Measurements from ENCODE around the gene CLDN34.

The CLDN34 gene

DNA sequence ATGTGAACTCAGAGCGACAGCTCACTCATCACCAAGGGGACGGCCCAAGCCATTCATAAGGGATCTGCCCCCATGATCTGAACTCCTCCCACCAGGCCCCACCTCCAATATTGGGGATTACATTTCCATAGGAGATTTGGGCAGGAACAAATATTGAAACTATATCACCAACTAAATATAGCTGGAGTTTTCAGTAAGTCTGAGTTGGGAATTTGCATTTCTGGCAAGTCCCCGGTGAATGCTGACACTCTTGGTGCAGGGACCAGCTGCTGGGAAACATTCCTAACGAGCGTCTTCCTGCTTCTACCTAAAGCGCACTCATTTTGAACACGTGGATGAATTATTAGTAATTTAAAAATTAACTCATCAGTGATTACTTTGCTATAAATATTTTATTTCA lies 13.2 kb downstream of the CLDN34 start:
- TF ChIP-seq, protein P1, sequence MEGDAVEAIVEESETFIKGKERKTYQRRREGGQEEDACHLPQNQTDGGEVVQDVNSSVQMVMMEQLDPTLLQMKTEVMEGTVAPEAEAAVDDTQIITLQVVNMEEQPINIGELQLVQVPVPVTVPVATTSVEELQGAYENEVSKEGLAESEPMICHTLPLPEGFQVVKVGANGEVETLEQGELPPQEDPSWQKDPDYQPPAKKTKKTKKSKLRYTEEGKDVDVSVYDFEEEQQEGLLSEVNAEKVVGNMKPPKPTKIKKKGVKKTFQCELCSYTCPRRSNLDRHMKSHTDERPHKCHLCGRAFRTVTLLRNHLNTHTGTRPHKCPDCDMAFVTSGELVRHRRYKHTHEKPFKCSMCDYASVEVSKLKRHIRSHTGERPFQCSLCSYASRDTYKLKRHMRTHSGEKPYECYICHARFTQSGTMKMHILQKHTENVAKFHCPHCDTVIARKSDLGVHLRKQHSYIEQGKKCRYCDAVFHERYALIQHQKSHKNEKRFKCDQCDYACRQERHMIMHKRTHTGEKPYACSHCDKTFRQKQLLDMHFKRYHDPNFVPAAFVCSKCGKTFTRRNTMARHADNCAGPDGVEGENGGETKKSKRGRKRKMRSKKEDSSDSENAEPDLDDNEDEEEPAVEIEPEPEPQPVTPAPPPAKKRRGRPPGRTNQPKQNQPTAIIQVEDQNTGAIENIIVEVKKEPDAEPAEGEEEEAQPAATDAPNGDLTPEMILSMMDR (IDR thresholded peaks at IDR 0.05) = no peak
- Histone ChIP-seq H3K27ac (no peak overlapping the region), H3K4me1 (no peaks in the 10 kb centered on the region), H3K9me3 (peaks cover 0 to 7% (median 5%) of the 10 kb centered on the region in 3 donors), H3K27me3 (no peaks in the 10 kb centered on the region), H3K36me3 (no peaks in the 10 kb centered on the region), H3K4me3 (no peak overlapping the region)
- DNase-seq = no peak
- intact Hi-C loops (cut with DNase I; ENCODE audit: low total_unique reads) = no loop called here

DNA sequence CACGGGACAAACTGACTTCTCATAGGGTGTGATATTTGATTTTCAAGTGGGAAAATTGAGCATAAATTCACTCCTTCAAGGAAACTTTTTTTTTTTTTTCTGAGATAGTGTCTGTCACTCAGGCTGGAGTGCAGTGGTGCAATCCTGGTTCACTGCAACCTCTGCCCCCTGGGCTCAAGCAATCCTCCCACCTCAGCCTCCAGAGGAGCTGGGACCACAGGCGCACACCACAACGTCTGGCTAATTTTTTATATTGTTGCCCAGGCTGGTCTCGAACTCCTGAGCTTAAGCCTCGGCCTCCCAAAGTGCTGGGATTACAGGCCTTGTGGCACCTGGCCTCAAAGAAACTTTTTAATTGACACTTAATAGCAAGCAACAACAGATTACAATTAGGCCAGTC lies 13.8 kb downstream of the CLDN34 start:
- Histone ChIP-seq H3K27ac (no peak overlapping the region), H3K4me1 (no peaks in the 10 kb centered on the region), H3K4me3 (no peak overlapping the region), H3K36me3 (no peaks in the 10 kb centered on the region), H3K9me3 (peaks cover 0 to 1% (median 0%) of the 10 kb centered on the region in 3 donors), H3K27me3 (no peaks in the 10 kb centered on the region)
- TF ChIP-seq, protein P1 (IDR thresholded peaks at IDR 0.05) = no peak
- intact Hi-C loops (cut with DNase I; ENCODE audit: low total_unique reads) = no loop called here
- no peak for DNase-seq

DNA sequence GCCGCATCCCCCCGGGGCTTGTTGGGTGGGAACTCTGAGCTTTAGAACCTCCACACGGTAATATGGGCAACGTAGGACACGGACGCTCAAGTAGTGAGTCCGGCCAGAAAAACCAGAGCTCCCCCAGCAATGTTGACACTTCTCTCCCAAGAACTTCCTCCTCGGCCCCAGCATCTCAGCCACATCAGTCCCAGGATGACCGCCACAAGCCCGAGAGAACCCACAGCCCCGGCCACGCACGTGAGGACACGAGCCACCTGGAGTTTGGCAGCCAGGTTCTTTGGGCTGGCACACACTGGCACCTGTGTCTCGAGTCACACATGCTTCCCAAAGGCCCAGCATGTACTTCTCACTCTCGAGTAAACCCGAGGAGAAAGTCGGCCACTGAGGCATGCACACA lies 16.3 kb downstream of the CLDN34 start:
- TF ChIP-seq, protein P1 (IDR thresholded peaks at IDR 0.05) = no peak
- Histone ChIP-seq H3K9me3 (no peaks in the 10 kb centered on the region), H3K27me3 (no peaks in the 10 kb centered on the region), H3K4me1 (no peaks in the 10 kb centered on the region), H3K27ac (no peak overlapping the region), H3K4me3 (no peak overlapping the region), H3K36me3 (no peaks in the 10 kb centered on the region)
- DNase-seq = no peak
- intact Hi-C loops (cut with DNase I; ENCODE audit: low total_unique reads) = no loop called here

DNA sequence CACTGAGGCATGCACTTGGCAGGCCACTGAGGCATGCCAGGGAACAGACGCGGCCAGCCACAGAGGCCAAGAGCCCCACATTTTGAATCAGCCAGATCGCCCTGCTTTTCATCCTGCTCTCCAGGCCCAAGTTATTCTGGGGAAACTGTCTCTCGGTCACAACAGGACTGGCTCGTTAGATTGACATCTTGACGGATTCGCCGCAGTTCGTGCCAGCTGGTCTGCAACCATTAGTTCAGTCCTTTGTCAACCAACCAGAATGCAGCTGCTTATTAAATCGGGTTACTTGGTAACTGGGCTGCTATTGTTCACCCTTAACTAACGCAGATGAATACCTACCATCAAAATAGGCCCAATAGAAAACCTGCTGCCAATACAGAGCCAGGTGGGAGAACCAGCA lies 16.7 kb downstream of the CLDN34 start:
- Histone ChIP-seq H3K27me3 (no peaks in the 10 kb centered on the region), H3K27ac (no peak overlapping the region)
- intact Hi-C loops (cut with DNase I; ENCODE audit: low total_unique reads) = no loop called here

DNA sequence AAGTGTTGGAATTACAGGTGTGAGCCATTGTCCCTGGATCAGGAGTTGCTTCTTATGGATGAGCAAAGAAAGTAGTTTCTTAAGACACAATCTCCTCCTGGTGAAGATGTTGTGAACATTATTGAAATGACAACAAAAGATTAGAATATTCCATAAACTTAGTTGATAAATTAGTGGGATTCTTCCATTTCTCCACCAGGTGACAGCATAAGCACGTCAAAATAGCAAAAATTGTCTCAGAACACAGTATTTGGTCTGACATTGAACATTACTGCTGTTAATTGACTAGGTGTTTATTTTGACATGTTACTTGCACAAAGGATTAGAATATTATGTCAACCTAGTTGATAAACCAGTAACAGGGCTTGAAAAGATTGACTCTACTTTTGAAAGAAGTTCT lies 21.6 kb downstream of the CLDN34 start:
- no peak for DNase-seq

More for the DNA sequence above, 16.7 kb downstream of the CLDN34 start:
- Histone ChIP-seq H3K9me3 (no peaks in the 10 kb centered on the region), H3K4me3 (no peak overlapping the region), H3K36me3 (no peaks in the 10 kb centered on the region), H3K4me1 (no peaks in the 10 kb centered on the region)
- TF ChIP-seq, protein P1 (IDR thresholded peaks at IDR 0.05) = no peak
- no peak for DNase-seq

More for the DNA sequence above, 21.6 kb downstream of the CLDN34 start:
- Histone ChIP-seq H3K36me3 (no peaks in the 10 kb centered on the region), H3K9me3 (no peaks in the 10 kb centered on the region), H3K4me1 (no peaks in the 10 kb centered on the region), H3K27me3 (no peaks in the 10 kb centered on the region), H3K27ac (no peak overlapping the region), H3K4me3 (no peak overlapping the region)
- intact Hi-C loops (cut with DNase I; ENCODE audit: low total_unique reads) = no loop called here
- TF ChIP-seq, protein P1 (IDR thresholded peaks at IDR 0.05) = peak; percentile 13 to 41

Measured in tibial artery (tissue), 4 donors.